Measurements from ENCODE around the gene ABCC2. TPM values are rescaled to one million over a fixed set of nuclear protein-coding genes. Genes with fewer than 3 reads are reported as not detected.

The ABCC2 gene
- total and polyA plus RNA-seq, 2 of the 4 experiments (the other 2 are of a cell fraction): 0.21 to 0.36 TPM

DNA sequence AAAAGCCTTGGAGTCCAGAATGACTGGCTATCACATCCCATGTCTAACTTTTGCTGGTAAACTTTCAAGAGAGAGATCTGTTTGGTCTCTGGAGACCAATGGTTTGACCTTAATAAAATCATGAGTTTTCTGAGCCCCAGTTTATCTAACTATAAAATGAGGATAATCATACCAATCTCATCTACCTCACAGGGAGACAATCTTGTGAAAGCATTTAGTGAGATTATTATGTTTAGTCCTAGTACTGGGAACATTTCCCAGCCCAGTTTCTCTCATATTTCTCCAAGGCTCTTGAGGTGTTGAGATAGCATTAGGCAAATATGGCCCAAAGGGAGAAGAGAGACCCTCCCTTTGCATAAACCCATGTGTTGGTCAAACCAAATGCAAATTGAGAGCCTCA is 25.8 kb downstream of the ABCC2 start:
- no peak for ATAC-seq (ENCODE audit: low read depth)
- Histone ChIP-seq H3K4me1 (ENCODE audit: control insufficient read depth, insufficient read depth, low read length) (peaks cover 5% of the 10 kb centered on the region; the same call in 1 of the 2 replicates), H2BK15ac (ENCODE audit: low read depth, low read length) (no peak overlapping the region), H3K9me3 (ENCODE audit: control insufficient read depth, insufficient read depth, low read length) (no peaks in the 10 kb centered on the region), H3K27ac (ENCODE audit: insufficient read depth, low read length) (no peak overlapping the region), H2AK9ac (replicated peaks; ENCODE audit: low read depth, low read length, poor library complexity) (no peak overlapping the region), H3K4ac (ENCODE audit: low read depth, low read length) (no peak overlapping the region), H3K14ac (replicated peaks; ENCODE audit: low read depth, low read length) (no peak overlapping the region), H4K91ac (ENCODE audit: insufficient read depth, low read depth, low read length) (no peak overlapping the region), H4K5ac (ENCODE audit: low read depth, low read length) (no peak overlapping the region), H2BK20ac (ENCODE audit: low read depth, low read length) (no peak overlapping the region), H2AK5ac (ENCODE audit: low read depth, low read length) (no peak overlapping the region), H3K4me2 (ENCODE audit: low read depth, low read length) (no peak overlapping the region), H3K18ac (ENCODE audit: low read depth, low read length) (no peak overlapping the region), H3K27me3 (ENCODE audit: control insufficient read depth, insufficient read depth, low read length) (no peaks in the 10 kb centered on the region), H3K9ac (ENCODE audit: low read depth, low read length) (no peak overlapping the region), H4K20me1 (ENCODE audit: insufficient read depth, low read length) (no peaks in the 10 kb centered on the region), H2BK120ac (ENCODE audit: low read depth, low read length) (no peak overlapping the region), H2AFZ (replicated peaks; ENCODE audit: low read length, poor library complexity) (no peak overlapping the region), H3K4me3 (ENCODE audit: insufficient read depth, low read depth, low read length) (no peak overlapping the region), H3K56ac (ENCODE audit: extremely low read depth, insufficient read depth, low read length) (no peak overlapping the region), H3K9me1 (ENCODE audit: insufficient read depth, low read length) (no peaks in the 10 kb centered on the region), H3K79me1 (ENCODE audit: low read depth in 1 of 2, low read length in 2 of 2) (no peaks in the 10 kb centered on the region), H4K8ac (ENCODE audit: low read depth in 2 of 2, low read length in 2 of 2) (no peak overlapping the region), H3K23ac (ENCODE audit: low read depth, low read length) (no peak overlapping the region), H3K36me3 (ENCODE audit: control insufficient read depth, insufficient read depth, low read length) (no peaks in the 10 kb centered on the region), H2BK5ac (ENCODE audit: low read depth, low read length, poor library complexity, severe bottlenecking) (no peak overlapping the region)
- TF ChIP-seq NFE2L2 (IDR thresholded peaks at IDR 0.05; ENCODE audit: low read depth, low read length): no peak
- dilution Hi-C loops (cut with HindIII; ENCODE audit: low sequenced_read_pairs, unreplicated experiment): no loop called here
- POLR2A ChIA-PET (ENCODE audit: unreplicated experiment): no interaction called here
- in situ Hi-C loops (cut with MboI; ENCODE audit: low sequenced_read_pairs): no loop called here
- CTCF ChIA-PET: no interaction called here
- DNase-seq: no peak
- intact Hi-C loops (cut with micrococcal nuclease): no loop called here
- no TSS peak for BruUV-seq (replicated peaks)

Measured in IMR-90 (cell line).